Parathyroid adenoma (tissue), 2 donors: ENCODE results near the gene TLCD3A.

ENCODE experiments used
- H2AFZ ChIP-seq: fragments of 300-600 bp; sonication (generic); one replicate; pipeline ENCODE4 v1.7.0; 2017; ENCODE audit warnings: antibody characterized with exemption, mild to moderate bottlenecking
- H3K27ac ChIP-seq: fragments of 300-600 bp; sonication (generic); one replicate; pipeline ENCODE4 v1.7.0; 2017
- H3K27me3 ChIP-seq: fragments of 300-600 bp; sonication (generic); one replicate; pipeline ENCODE4 v1.7.0; 2017; ENCODE audit warnings: low read length; ENCODE audit not compliant: control insufficient read depth, insufficient read depth
- H3K36me3 ChIP-seq: fragments of 300-600 bp; sonication (generic); one replicate; pipeline ENCODE4 v1.7.0; 2017; ENCODE audit warnings: low read length; ENCODE audit not compliant: control insufficient read depth, insufficient read depth
- H3K4me1 ChIP-seq: fragments of 300-600 bp; sonication (generic); one replicate; pipeline ENCODE4 v1.7.0; 2017; ENCODE audit warnings: control low read depth
- H3K4me2 ChIP-seq: fragments of 300-600 bp; sonication (generic); one replicate; pipeline ENCODE4 v1.7.0; 2017; ENCODE audit warnings: low read length
- H3K4me3 ChIP-seq: fragments of 300-600 bp; sonication (generic); one replicate; pipeline ENCODE4 v1.7.0; 2017; ENCODE audit warnings: low read depth, low read length
- H3K79me2 ChIP-seq: fragments of 300-600 bp; sonication (generic); one replicate; pipeline ENCODE4 v1.7.0; 2017; ENCODE audit warnings: control low read depth
- H3K9ac ChIP-seq: fragments of 300-600 bp; sonication (generic); one replicate; pipeline ENCODE4 v1.7.0; 2017; ENCODE audit warnings: mild to moderate bottlenecking
- H3K9me3 ChIP-seq: fragments of 300-600 bp; sonication (generic); one replicate; pipeline ENCODE4 v1.7.0; 2017; ENCODE audit warnings: low read length; ENCODE audit not compliant: control insufficient read depth
- CTCF ChIP-seq: fragments of 300-600 bp; sonication (generic); IDR thresholded peaks from one replicate; pipeline ENCODE4 v1.7.0; 2017; ENCODE audit warnings: antibody characterized with exemption, mild to moderate bottlenecking
- donor health status: primary hyperparathyroidism.

The TLCD3A gene

GRCh38 chr17:773016-773415 is 40.6 kb downstream of the TLCD3A start:
- H3K79me2 ChIP-seq, result no peaks in the 10 kb centered on the region
- no peaks in the 10 kb centered on the region for H3K36me3 ChIP-seq
- H3K9ac ChIP-seq, result no peak overlapping the region
- H3K9me3 ChIP-seq, result no peaks in the 10 kb centered on the region
- no peak overlapping the region for H2AFZ ChIP-seq
- H3K27me3 ChIP-seq, result no peaks in the 10 kb centered on the region
- H3K4me3 ChIP-seq, result no peak overlapping the region
- no peak for TF ChIP-seq CTCF
- H3K4me2 ChIP-seq, result no peak overlapping the region
- no peak overlapping the region for H3K27ac ChIP-seq
- H3K4me1 ChIP-seq, result no peaks in the 10 kb centered on the region

- no peaks in the 10 kb centered on the region for H3K4me1 ChIP-seq
- no peak overlapping the region for H3K4me2 ChIP-seq
- H3K27ac ChIP-seq, result no peak overlapping the region
- no peak overlapping the region for H2AFZ ChIP-seq
- H3K79me2 ChIP-seq, result no peaks in the 10 kb centered on the region
- no peak overlapping the region for H3K9ac ChIP-seq
- TF ChIP-seq CTCF, result no peak
- no peak overlapping the region for H3K4me3 ChIP-seq
- H3K27me3 ChIP-seq, result no peaks in the 10 kb centered on the region
- no peaks in the 10 kb centered on the region for H3K9me3 ChIP-seq
- no peaks in the 10 kb centered on the region for H3K36me3 ChIP-seq
Measured at GRCh38 chr17:773467-774312, 41.3 kb downstream of the TLCD3A start.

GRCh38 chr17:774313-774584 is 41.9 kb downstream of the TLCD3A start:
- no peak overlapping the region for H3K4me3 ChIP-seq
- H3K9me3 ChIP-seq, result no peaks in the 10 kb centered on the region
- TF ChIP-seq CTCF, result no peak
- H3K9ac ChIP-seq, result no peak overlapping the region
- no peaks in the 10 kb centered on the region for H3K36me3 ChIP-seq
- no peaks in the 10 kb centered on the region for H3K27me3 ChIP-seq
- H3K4me2 ChIP-seq, result no peak overlapping the region
- H2AFZ ChIP-seq, result no peak overlapping the region
- no peaks in the 10 kb centered on the region for H3K79me2 ChIP-seq
- no peak overlapping the region for H3K27ac ChIP-seq
- H3K4me1 ChIP-seq, result no peaks in the 10 kb centered on the region

GRCh38 chr17:778096-778495 is 45.7 kb downstream of the TLCD3A start:
- H3K27me3 ChIP-seq, result no peaks in the 10 kb centered on the region
- peaks cover 11% of the 10 kb centered on the region for H3K79me2 ChIP-seq
- peaks cover 6% of the 10 kb centered on the region for H3K4me1 ChIP-seq
- no peak for TF ChIP-seq CTCF
- no peak overlapping the region for H3K9ac ChIP-seq
- no peaks in the 10 kb centered on the region for H3K9me3 ChIP-seq
- no peak overlapping the region for H3K27ac ChIP-seq
- H2AFZ ChIP-seq, result no peak overlapping the region
- H3K4me3 ChIP-seq, result no peak overlapping the region
- no peaks in the 10 kb centered on the region for H3K36me3 ChIP-seq
- H3K4me2 ChIP-seq, result no peak overlapping the region
